Smooth muscle cell (in vitro differentiated cells): ENCODE measurements around the gene FYCO1. TPM values are rescaled to one million over a fixed set of nuclear protein-coding genes. Genes with fewer than 3 reads are reported as not detected.

ENCODE experiments used
- DNase-seq: peaks from one replicate; lab custom pipeline; 2025; ENCODE audit not compliant: unreplicated experiment; lab: John Stamatoyannopoulos, UW
- H2AFZ ChIP-seq: fragments of 200-600 bp; sonication (generic); 2 replicates; pipeline ENCODE4 v1.6.0; 2016; ENCODE audit warnings: antibody characterized with exemption, low read depth, mild to moderate bottlenecking
- H3F3A ChIP-seq: fragments of 200-600 bp; sonication (generic); 2 replicates; pipeline ENCODE4 v1.6.0; 2017; ENCODE audit warnings: antibody characterized with exemption, low read depth
- H3K27ac ChIP-seq: fragments of 200-600 bp; sonication (generic); 2 replicates; pipeline ENCODE4 v1.5.1; 2016; ENCODE audit warnings: low read depth, mild to moderate bottlenecking
- H3K27me3 ChIP-seq: fragments of 200-600 bp; sonication (generic); 2 replicates; pipeline ENCODE4 v1.6.1; 2016; ENCODE audit warnings: low read depth, mild to moderate bottlenecking
- H3K36me3 ChIP-seq: fragments of 200-600 bp; sonication (generic); 2 replicates; pipeline ENCODE4 v1.5.1; 2016; ENCODE audit warnings: low read depth
- H3K4me1 ChIP-seq: fragments of 200-600 bp; sonication (generic); 2 replicates; pipeline ENCODE4 v1.5.1; 2016; ENCODE audit warnings: low read depth
- H3K4me2 ChIP-seq: fragments of 200-600 bp; sonication (generic); 2 replicates; pipeline ENCODE4 v1.6.0; 2016; ENCODE audit warnings: mild to moderate bottlenecking
- H3K4me3 ChIP-seq: fragments of 200-600 bp; sonication (generic); 2 replicates; pipeline ENCODE4 v1.5.1; 2016; ENCODE audit warnings: mild to moderate bottlenecking
- H3K79me2 ChIP-seq: fragments of 200-600 bp; sonication (generic); 2 replicates; pipeline ENCODE4 v1.6.0; 2016; ENCODE audit warnings: low read depth, mild to moderate bottlenecking
- H3K9ac ChIP-seq: fragments of 200-600 bp; sonication (generic); 2 replicates; pipeline ENCODE4 v1.6.0; 2016; ENCODE audit warnings: low read depth
- H3K9me3 ChIP-seq: fragments of 200-600 bp; sonication (generic); replicated peaks from 2 replicates; pipeline ENCODE4 v1.5.1; 2016; ENCODE audit warnings: low read depth
- H4K20me1 ChIP-seq: fragments of 200-600 bp; sonication (generic); 2 replicates; pipeline ENCODE4 v1.6.0; 2016; ENCODE audit warnings: low read depth
- CTCF ChIP-seq: fragments of 200-600 bp; sonication (generic); IDR thresholded peaks from 2 replicates; pipeline ENCODE4 v1.5.1; 2017; ENCODE audit warnings: borderline replicate concordance, mild to moderate bottlenecking, antibody characterized with exemption; ENCODE audit not compliant: insufficient read depth, poor library complexity, severe bottlenecking
- WGBS: methylation state at CpG from one replicate; pipeline ENCODE4 v1.1.7; 2016; ENCODE audit warnings: low lambda C conversion rate; 5-methylcytosine and 5-hydroxymethylcytosine counted together
- polyA plus RNA-seq: library from polyadenylated mRNA; unstranded; fragments of >200 nt; fragmentation: Nextera tagmentation; extraction: Ambion mirVana; gene quantifications from 2 replicates; pipeline ENCODE4 v1.2.1, GENCODE V29; 2016
- total RNA-seq: library from RNA; depleted of rRNA; stranded (reverse); fragments of >200 nt; gene quantifications from 2 replicates; pipeline ENCODE4 v1.2.3, GENCODE V29; 2014

FYCO1 gene
- total and polyA plus RNA-seq, 2 experiments from 2014 or later: 7.4 to 20.9 TPM

- 98% methylated on average over 8 of the region's 8 CpGs for WGBS
Measured at GRCh38 chr3:45964139-45964538, 31.5 kb downstream of the FYCO1 start.

GRCh38 chr3:45962033-45962432, 33.6 kb downstream of the FYCO1 start:
- WGBS: 81% methylated on average over 5 of the region's 5 CpGs
- no peaks in the 10 kb centered on the region for H3K27me3 ChIP-seq
- H2AFZ ChIP-seq: no peak overlapping the region
- no peaks in the 10 kb centered on the region for H4K20me1 ChIP-seq
- H3F3A ChIP-seq: no peaks in the 10 kb centered on the region
- no peak overlapping the region for H3K9ac ChIP-seq
- no peak overlapping the region for H3K4me2 ChIP-seq
- H3K79me2 ChIP-seq: no peaks in the 10 kb centered on the region
- no peak for DNase-seq
- H3K4me3 ChIP-seq: no peak overlapping the region
- H3K9me3 ChIP-seq: no peaks in the 10 kb centered on the region
- TF ChIP-seq CTCF: no peak
- H3K4me1 ChIP-seq: no peaks in the 10 kb centered on the region
- no peak overlapping the region for H3K27ac ChIP-seq
- H3K36me3 ChIP-seq: peaks cover 6% of the 10 kb centered on the region

More at GRCh38 chr3:45964139-45964538, 31.5 kb downstream of the FYCO1 start:
- TF ChIP-seq CTCF: no peak
- no peaks in the 10 kb centered on the region for H3F3A ChIP-seq
- H3K4me2 ChIP-seq: no peak overlapping the region
- no peak overlapping the region for H2AFZ ChIP-seq
- peaks cover 6% of the 10 kb centered on the region for H3K36me3 ChIP-seq
- no peak overlapping the region for H3K27ac ChIP-seq
- no peaks in the 10 kb centered on the region for H3K27me3 ChIP-seq
- no peak overlapping the region for H3K4me3 ChIP-seq
- no peak overlapping the region for H3K9ac ChIP-seq
- no peaks in the 10 kb centered on the region for H3K4me1 ChIP-seq
- DNase-seq: no peak
- H3K9me3 ChIP-seq: no peaks in the 10 kb centered on the region
- no peaks in the 10 kb centered on the region for H3K79me2 ChIP-seq
- no peaks in the 10 kb centered on the region for H4K20me1 ChIP-seq

GRCh38 chr3:45960289-45960688, 35.3 kb downstream of the FYCO1 start:
- whole genome bisulfite sequencing: 83% methylated on average over 2 of the region's 2 CpGs
- Histone ChIP-seq H3K79me2 (no peaks in the 10 kb centered on the region), H3K4me1 (no peaks in the 10 kb centered on the region), H3K4me3 (no peak overlapping the region), H4K20me1 (no peaks in the 10 kb centered on the region), H2AFZ (no peak overlapping the region), H3K36me3 (peaks cover 6% of the 10 kb centered on the region), H3K9me3 (no peaks in the 10 kb centered on the region), H3K27ac (no peak overlapping the region), H3K4me2 (no peak overlapping the region), H3F3A (no peaks in the 10 kb centered on the region), H3K27me3 (no peaks in the 10 kb centered on the region), H3K9ac (no peak overlapping the region)
- no peak for TF ChIP-seq CTCF
- DNase-seq: no peak

- Histone ChIP-seq H4K20me1 (no peaks in the 10 kb centered on the region), H3K9me3 (no peaks in the 10 kb centered on the region), H3K4me3 (no peak overlapping the region), H3K4me2 (no peak overlapping the region), H3K4me1 (no peaks in the 10 kb centered on the region), H2AFZ (no peak overlapping the region), H3K27me3 (no peaks in the 10 kb centered on the region), H3K79me2 (no peaks in the 10 kb centered on the region), H3K36me3 (peaks cover 6% of the 10 kb centered on the region), H3K9ac (no peak overlapping the region), H3K27ac (no peak overlapping the region), H3F3A (no peaks in the 10 kb centered on the region)
- WGBS: 91% methylated on average over 7 of the region's 7 CpGs
- DNase-seq: no peak
- no peak for TF ChIP-seq CTCF
Measured at GRCh38 chr3:45959201-45959600, 36.4 kb downstream of the FYCO1 start.
